ENCODE data around the gene DHRS3. TPM values are rescaled to one million over a fixed set of nuclear protein-coding genes. Genes with fewer than 3 reads are reported as not detected.

DHRS3 gene
- total and polyA plus RNA-seq, 2 donors (not counting 1 experiment from before 2014, with no cell fraction given): 0.37 TPM

GRCh38 chr1:12594490-12594889 lies 23.5 kb downstream of the DHRS3 start:
- peaks cover 11% of the 10 kb centered on the region for H3K4me1 Mint-ChIP-seq
- peak overlapping the region; percentile 88 for H2AFZ ChIP-seq (ENCODE audit: insufficient read depth, low read depth, low read length, poor library complexity, severe bottlenecking)
- no peaks in the 10 kb centered on the region for H3K9me3 ChIP-seq (ENCODE audit: control extremely low read depth in 1 of 3, control insufficient read depth in 2 of 3, insufficient read depth in 1 of 3, low read length in 2 of 3)
- H3K4me3 ChIP-seq (ENCODE audit: control extremely low read depth in 1 of 5, extremely low read depth in 1 of 5, insufficient read depth in 1 of 5, low read depth in 2 of 5, low read length in 4 of 5): peak overlapping the region in 4 of 5 experiments; percentile 37 to 73 (median 58)
- ATAC-seq (ENCODE audit: low read depth) (no peak), DNase-seq (no peak)
- H3K4me2 ChIP-seq (replicated peaks; ENCODE audit: low read depth, low read length, poor library complexity, severe bottlenecking): peak overlapping the region; percentile 89
- H3K4me1 ChIP-seq (ENCODE audit: control insufficient read depth in 2 of 2, insufficient read depth in 2 of 2, low read length in 2 of 2): peaks cover 8 to 15% of the 10 kb centered on the region in 2 donors
- peaks cover 0 to 27% (median 6%) of the 10 kb centered on the region in 4 experiments for H3K27me3 ChIP-seq (replicated peaks in 1 of 4; ENCODE audit: control extremely low read depth in 1 of 4, control insufficient read depth in 3 of 4, insufficient read depth in 4 of 4, low read length in 3 of 4)
- peak overlapping the region; percentile 85 for H3K4me3 Mint-ChIP-seq
- no peaks in the 10 kb centered on the region for H3K9me3 Mint-ChIP-seq (ENCODE audit: insufficient read depth)
- no peaks in the 10 kb centered on the region for H3K79me2 ChIP-seq (ENCODE audit: control insufficient read depth, insufficient read depth, low read length)
- intact Hi-C loops (cut with micrococcal nuclease): no loop called here
- no peak for TF ChIP-seq EZH2 (IDR thresholded peaks at IDR 0.05; ENCODE audit: borderline replicate concordance, insufficient read depth, low read depth, low read length, poor library complexity, severe bottlenecking)
- no peak for TF ChIP-seq CTCF (IDR thresholded peaks at IDR 0.05)
- no peaks in the 10 kb centered on the region for H3K36me3 ChIP-seq (replicated peaks in 1 of 2; ENCODE audit: control extremely low read depth in 1 of 2, control insufficient read depth in 1 of 2, extremely low read depth in 1 of 2, insufficient read depth in 2 of 2, low read length in 1 of 2)
- H3K27ac ChIP-seq (ENCODE audit: low read length in 2 of 2): no peak overlapping the region
- H3K9ac ChIP-seq (ENCODE audit: low read length): peak overlapping the region; percentile 64
- WGBS (ENCODE audit: insufficient coverage): 92% methylated on average over 6 of the region's 6 CpGs
- ChIA-PET POLR2A (interaction anchor here (0.7 kb wide), 1 partner anchor 278 kb away, joined by 4 read pairs; no protein-coding TSS in a partner anchor), CTCF (interaction anchor here (1.3 kb wide), 1 partner anchor 17 kb away, joined by 3 read pairs; no protein-coding TSS in a partner anchor)
- H3K27ac Mint-ChIP-seq: peak overlapping the region; percentile 33
- peaks cover 25% of the 10 kb centered on the region for H3K27me3 Mint-ChIP-seq
- no peaks in the 10 kb centered on the region for H4K20me1 ChIP-seq (ENCODE audit: control insufficient read depth, insufficient read depth, low read length, poor library complexity, severe bottlenecking)

GRCh38 chr1:12593621-12594066 lies 24.4 kb downstream of the DHRS3 start:
- ATAC-seq (ENCODE audit: low read depth) (no peak), DNase-seq (no peak)
- H3K4me3 ChIP-seq (ENCODE audit: control extremely low read depth in 1 of 5, extremely low read depth in 1 of 5, insufficient read depth in 1 of 5, low read depth in 2 of 5, low read length in 4 of 5): no peak overlapping the region
- no peak overlapping the region for H3K4me2 ChIP-seq (replicated peaks; ENCODE audit: low read depth, low read length, poor library complexity, severe bottlenecking)
- H3K27ac Mint-ChIP-seq: no peak overlapping the region
- H4K20me1 ChIP-seq (ENCODE audit: control insufficient read depth, insufficient read depth, low read length, poor library complexity, severe bottlenecking): no peaks in the 10 kb centered on the region
- WGBS (ENCODE audit: insufficient coverage): 83% methylated on average over 5 of the region's 7 CpGs
- peaks cover 0 to 27% (median 6%) of the 10 kb centered on the region in 4 experiments for H3K27me3 ChIP-seq (replicated peaks in 1 of 4; ENCODE audit: control extremely low read depth in 1 of 4, control insufficient read depth in 3 of 4, insufficient read depth in 4 of 4, low read length in 3 of 4)
- H3K4me1 Mint-ChIP-seq: peaks cover 11% of the 10 kb centered on the region
- H3K79me2 ChIP-seq (ENCODE audit: control insufficient read depth, insufficient read depth, low read length): no peaks in the 10 kb centered on the region
- TF ChIP-seq EZH2 (IDR thresholded peaks at IDR 0.05; ENCODE audit: borderline replicate concordance, insufficient read depth, low read depth, low read length, poor library complexity, severe bottlenecking) (no peak), CTCF (IDR thresholded peaks at IDR 0.05) (no peak)
- H3K36me3 ChIP-seq (replicated peaks in 1 of 2; ENCODE audit: control extremely low read depth in 1 of 2, control insufficient read depth in 1 of 2, extremely low read depth in 1 of 2, insufficient read depth in 2 of 2, low read length in 1 of 2): no peaks in the 10 kb centered on the region
- no peak overlapping the region for H3K27ac ChIP-seq (ENCODE audit: low read length in 2 of 2)
- peaks cover 24% of the 10 kb centered on the region for H3K27me3 Mint-ChIP-seq
- H3K9me3 Mint-ChIP-seq (ENCODE audit: insufficient read depth): no peaks in the 10 kb centered on the region
- POLR2A ChIA-PET: no interaction called here
- intact Hi-C loops (cut with micrococcal nuclease): no loop called here
- H2AFZ ChIP-seq (ENCODE audit: insufficient read depth, low read depth, low read length, poor library complexity, severe bottlenecking): no peak overlapping the region
- H3K4me3 Mint-ChIP-seq: peak overlapping the region; percentile 85
- no peak overlapping the region for H3K9ac ChIP-seq (ENCODE audit: low read length)
- CTCF ChIA-PET: no interaction called here
- peaks cover 8 to 15% of the 10 kb centered on the region in 2 donors for H3K4me1 ChIP-seq (ENCODE audit: control insufficient read depth in 2 of 2, insufficient read depth in 2 of 2, low read length in 2 of 2)
- H3K9me3 ChIP-seq (ENCODE audit: control extremely low read depth in 1 of 3, control insufficient read depth in 2 of 3, insufficient read depth in 1 of 3, low read length in 2 of 3): no peaks in the 10 kb centered on the region

Measured in B cell (primary cell).